Renal pelvis (tissue), 12 donors: Measurements from ENCODE around the gene FAM217A. TPM values are rescaled to one million over a fixed set of nuclear protein-coding genes. Genes with fewer than 3 reads are reported as not detected.
A peak's percentile ranks its signal among the peaks of the same experiment; 100 is the strongest.
"Not testable (repeated sequence)": the region's sequence is repeated elsewhere in the genome, so short reads cannot be mapped to it uniquely, and the experiment has no call there.

Source experiments
- DNase-seq: peaks from one replicate; pipeline ENCODE4 v3.0.0-alpha.2; 2013
- long read RNA-seq, 16 experiments: transcript quantifications; one replicate each; lab custom pipeline, GENCODE V29; 2026
- polyA plus RNA-seq, 3 donors: library from polyadenylated mRNA; unstranded; fragments of 120-200 nt; gene quantifications; one replicate each; pipeline ENCODE4 v1.2.1, GENCODE V29; 2013; ENCODE audit not compliant: insufficient read length in 3 of 3

Gene FAM217A, protein sequence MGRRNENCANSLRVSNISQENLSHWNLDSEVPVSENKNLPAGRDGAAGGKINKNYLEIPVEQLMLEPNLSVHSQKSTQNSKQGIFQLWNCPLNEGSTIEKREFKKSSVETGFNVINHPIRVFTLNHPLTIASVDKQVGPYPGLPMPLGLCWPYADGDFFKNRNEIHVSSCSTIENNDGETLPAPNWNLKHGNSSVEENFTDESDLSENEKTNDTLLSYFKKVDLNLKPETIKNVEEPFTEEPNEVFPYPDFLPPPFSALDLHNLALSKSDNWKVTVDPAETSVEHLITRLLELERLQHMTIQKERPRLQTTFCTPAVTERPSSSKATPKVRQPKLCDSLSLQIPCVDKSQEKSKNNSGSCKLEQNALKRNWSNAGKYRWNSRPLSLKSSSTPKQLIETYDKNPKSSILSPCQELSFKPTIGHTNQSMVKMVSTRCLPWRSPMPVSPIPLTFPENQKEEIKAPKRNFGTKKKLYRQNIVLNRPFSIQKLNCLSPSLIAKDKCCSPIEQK
- polyA plus RNA-seq = 1 to 10 TPM; 1.6 to 4.7 (median 2.1) TPM
- long read RNA-seq, donor 1 = 0 reads
- long read RNA-seq, donor 2 = 0 reads
- long read RNA-seq, donor 3 = 0 reads
- long read RNA-seq, donor 4 = 0 reads
- long read RNA-seq, donor 5 = 0 reads
- long read RNA-seq, donor 6 = 0 reads
- long read RNA-seq, donor 7 = 0 reads
- long read RNA-seq, donor 8 = 0 reads
- long read RNA-seq, donor 9 = 0 reads
- long read RNA-seq, donor 10, partial matches to known transcripts = 73 of 99 reads
- long read RNA-seq, donor 10, other reads (novel, unspliced or antisense) = 26 of 99 reads
- long read RNA-seq, donor 11 = 0 reads
- long read RNA-seq, donor 12 = 0 reads
- long read RNA-seq, donor 13 = 0 reads
- long read RNA-seq, donor 14 = 0 reads
- long read RNA-seq, donor 15, partial matches to known transcripts = 305 of 305 reads
- long read RNA-seq, donor 15, other reads (novel, unspliced or antisense) = 0 of 305 reads
- long read RNA-seq, donor 16 = 0 reads

DNA sequence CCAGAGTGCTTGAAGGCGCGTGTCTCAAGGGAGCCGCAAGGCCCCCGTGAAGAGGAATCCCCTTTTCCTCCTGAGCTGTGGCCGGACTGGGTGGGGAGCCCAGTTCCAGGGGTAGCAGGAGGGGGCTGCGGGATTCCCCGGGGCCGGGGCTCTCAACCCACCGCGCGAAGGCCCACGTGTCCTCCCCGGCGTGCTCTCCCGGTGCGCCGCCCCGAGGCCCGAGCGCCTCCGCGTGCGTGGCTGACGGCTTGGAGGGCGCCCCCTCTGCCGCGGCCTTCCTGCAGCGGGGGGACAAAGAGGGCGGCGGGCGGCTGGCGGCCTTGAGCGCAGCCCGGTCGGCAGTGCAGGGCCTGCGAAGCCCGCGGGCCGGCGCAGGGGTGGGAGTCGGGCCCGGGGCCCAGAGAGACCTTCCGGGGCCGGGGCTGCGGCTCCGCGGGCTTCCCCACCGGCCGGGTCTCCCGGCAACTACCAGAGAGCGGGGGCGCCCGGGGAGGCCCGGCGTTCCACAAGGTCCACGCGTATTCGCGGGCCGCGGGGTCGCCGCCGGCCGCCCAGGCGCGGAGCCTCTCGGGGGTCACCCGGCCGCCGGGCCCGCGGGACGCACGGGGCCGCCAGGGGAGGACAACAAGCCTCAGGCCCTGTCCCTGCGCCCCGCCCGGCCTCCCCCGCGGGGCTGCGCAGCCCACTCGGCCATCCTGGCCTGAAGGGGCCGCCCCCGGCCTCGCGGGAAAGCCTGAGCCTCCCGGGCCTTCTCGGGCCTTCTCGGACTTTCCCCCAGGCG, at the start of gene FAM217A:
TSS of gene FAM217A (minus strand) at position 447 of the 781 bp plus-strand sequence. CDS start 1,723 bp downstream, outside the sequence.
- DNase-seq = peak; percentile 4

DNA sequence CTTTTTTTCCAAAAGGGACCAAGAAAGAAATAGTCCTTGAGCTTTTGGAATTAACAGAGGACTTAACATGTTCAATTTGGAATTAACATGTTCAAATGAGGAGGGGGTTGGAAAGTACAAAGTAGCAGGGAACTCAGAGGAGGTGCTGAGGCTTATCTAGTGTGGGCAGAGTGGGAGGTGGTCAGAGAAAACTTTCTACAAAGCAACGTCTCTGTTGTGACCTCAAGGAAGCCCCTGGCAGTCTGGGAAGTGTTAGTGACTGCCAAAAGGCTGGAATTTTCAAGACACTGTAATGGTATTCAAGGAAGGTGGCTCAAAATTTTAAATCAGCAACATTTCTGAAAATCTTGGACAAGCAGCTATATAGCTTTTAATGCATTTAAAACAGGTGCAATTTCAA, 49.1 kb upstream of the FAM217A start:
- DNase-seq = no peak

DNA sequence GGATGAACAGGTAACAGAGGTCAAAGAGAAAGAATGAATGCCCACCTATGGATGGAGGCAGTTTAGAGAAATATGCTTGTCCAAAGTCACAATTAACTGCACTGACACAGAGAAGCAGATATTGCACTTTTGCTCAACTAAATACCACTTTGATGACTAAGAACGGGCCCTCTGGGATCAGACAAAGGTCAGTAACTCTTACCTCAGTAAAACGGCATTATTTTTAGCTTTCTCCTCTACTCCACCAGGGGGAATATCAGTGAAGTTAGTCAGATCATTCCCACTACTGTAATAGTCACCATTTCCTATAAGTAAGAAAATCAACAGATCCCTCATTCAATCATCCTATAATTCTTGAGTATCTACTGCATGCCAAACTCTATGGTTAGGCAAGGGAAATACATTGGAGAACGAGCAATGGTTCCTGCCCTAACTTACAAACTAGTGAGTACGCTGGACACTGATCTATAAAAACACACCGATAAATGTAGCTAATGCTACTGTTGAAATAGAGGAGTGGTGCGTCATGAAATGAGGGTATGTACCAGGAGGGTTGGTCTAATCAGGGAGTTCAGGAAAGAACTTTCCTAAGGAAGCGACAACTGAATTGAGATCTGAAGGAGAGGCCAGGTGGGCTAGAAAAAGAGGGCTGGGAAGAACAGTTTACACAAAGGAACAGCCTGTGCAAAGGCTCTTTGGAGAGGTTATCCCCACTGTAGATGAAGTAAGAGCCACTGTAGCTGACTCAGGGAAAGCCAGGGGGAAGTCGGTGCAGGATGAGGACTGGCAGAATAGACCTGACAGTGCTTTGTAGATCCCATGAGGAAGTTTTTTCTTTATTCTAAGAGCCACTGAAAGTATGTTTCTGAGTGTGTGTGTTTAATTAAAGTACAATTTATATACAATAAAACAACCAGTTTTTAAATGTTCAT, 47.3 kb upstream of the FAM217A start:
- DNase-seq = no peak

DNA sequence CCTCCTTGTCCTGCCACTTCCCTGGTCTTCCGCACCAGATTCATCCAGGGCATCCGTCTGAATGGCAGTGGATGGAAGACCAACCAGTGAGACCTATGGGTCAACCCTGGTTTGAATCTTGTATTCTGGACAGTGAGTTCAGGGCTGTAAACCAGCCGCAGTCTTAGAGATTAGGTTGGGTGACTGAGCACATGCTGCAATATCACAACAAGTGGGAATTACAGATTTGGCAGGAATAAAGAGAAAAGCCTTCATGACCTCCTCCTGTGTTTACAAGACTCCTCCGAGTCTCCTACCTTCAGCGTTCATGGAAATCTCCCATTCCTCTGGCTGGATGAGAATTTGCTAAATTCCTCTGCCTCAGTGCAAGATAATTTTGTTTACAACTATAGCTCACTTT, 46.6 kb upstream of the FAM217A start:
- DNase-seq = no peak

DNA sequence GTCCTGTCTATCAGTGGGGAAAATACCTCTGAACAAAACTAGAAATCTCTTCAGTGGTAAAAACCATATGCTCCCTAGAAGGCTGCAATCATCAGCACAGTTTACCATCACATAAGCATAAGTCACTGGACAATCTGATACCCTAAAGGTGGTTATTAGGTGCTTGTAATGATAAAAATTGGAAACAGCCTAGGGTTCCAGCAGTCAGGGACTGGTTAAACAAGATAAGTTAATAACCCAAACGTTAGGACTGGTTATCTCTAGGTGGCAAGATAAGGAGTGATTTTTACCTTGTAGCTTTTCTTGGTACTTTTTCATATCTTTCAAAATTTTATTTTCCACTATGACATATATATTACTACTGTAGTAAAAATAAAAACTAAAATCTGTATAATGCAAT, 45.4 kb upstream of the FAM217A start:
- DNase-seq = no peak

DNA sequence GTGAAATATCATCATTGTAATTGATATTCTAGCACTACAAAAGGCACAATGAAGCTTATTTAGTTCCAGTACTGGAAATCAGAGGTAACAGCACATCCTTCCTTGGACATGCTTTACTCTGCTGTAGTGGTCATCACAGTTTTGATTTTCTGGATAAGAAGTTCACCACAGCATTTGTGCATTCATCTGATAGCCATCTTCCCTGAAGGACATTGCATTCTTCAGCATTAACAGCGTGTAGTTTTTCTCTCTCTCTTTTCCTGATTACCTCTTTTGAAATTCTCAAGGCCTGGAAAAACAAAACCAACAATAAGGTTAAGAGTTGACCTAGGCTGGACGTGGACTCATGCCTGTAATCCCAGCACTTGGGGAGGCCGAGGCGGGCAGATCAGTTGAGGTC, 36.8 kb upstream of the FAM217A start:
- no peak for DNase-seq

DNA sequence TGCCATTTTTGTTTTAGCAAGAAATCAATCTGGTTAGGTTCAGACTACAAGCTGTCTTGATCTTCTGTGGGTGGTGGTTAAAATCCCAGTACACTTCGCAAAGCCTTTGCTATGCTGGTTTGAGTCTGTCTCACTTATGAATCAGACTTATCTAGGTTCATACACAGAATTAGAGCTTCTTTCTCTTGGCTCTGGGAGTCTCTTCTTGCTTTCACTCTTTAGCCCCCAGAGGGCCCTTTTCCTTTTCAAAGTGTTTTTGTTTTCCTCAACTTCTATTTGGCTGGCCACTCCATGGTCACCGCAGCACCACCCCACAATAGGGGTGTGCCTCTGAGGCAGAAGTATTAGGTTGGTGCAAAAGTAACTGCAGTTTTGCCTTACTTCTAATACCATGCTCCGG, 35.2 kb upstream of the FAM217A start:
- DNase-seq = no peak

DNA sequence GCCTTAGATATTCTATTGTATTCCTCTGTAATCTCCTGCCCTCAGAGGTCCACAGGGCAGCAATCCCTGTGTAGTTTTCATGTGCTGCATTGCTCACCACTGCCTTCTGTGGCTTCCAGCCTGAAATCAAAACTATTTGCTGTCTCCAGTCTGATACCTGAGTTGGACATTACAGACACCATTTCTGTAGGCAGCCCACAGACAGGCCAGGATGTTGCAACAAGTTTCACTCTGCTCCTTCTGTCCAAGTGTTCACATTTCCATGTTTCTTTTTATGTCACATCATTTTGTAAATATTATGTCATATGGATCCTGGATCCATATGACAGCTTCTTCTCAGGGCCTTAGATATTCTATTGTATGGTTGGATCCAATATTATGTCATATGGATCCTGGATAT, 34.7 kb upstream of the FAM217A start:
- no peak for DNase-seq

DNA sequence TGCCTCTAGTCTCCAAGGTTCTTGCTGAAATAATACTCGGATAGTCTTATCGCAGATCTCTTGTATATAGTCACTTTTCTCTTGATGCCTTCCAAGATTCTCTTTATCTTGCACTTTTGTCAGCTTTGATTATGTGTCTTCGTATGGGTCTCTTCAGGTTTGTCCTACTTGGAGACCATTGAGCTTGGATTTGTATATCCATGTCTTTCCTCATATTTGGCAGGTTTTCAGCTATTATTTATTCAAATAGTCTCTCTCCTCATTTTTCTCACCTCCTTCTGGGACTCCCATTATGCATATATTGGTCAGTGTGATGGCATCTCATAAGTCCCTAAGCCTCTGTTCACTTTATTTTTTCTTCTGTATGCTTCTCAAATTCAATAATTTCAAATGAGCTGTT, 33.4 kb upstream of the FAM217A start:
- no peak for DNase-seq

DNA sequence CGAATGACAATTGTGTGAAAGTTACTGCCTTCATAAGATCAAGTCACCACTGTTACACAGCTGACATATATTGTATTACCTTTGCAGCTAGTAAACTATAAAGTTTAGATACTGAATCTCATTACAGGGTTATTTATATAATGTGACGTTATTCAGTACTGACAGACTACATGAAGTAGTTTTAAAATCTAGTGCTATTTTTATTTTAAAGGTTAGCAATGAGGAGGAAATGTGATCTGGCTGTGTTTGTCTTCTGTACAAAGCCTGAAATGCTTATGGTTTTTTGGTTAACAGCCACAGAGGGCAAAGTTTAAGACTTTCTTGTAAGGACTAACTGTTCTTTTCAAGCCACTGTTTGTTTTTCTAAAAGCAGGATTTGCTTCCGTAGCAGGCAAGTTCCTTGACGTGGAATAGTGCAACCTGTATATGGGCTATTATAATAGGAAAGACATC, 30.5 kb upstream of the FAM217A start:
- not testable (repeated sequence) for DNase-seq

DNA sequence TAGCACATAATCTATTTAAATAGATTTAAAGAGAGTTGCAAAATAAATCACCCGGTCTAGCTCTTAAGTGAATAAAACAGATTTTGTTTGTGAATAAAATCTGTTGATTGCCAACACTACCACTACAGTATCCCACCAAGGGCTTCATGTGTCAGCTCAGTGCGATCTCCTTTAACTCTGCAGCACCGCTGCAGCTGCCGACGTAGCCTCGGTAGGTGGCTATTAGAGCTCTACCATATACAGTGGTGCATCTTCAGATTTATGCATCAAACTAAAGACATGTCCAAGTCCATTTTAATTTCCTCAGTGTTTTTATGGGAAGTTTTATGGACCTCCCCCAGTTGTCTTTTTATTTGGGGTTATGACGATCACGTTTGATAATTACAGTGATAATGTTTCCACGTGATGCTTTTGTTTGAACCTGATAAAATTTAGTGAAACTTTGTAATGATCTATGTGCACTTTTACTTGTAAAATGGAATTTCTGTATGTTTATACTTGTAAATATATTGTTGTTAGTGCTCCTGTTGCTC, 29.7 kb upstream of the FAM217A start:
- no peak for DNase-seq

DNA sequence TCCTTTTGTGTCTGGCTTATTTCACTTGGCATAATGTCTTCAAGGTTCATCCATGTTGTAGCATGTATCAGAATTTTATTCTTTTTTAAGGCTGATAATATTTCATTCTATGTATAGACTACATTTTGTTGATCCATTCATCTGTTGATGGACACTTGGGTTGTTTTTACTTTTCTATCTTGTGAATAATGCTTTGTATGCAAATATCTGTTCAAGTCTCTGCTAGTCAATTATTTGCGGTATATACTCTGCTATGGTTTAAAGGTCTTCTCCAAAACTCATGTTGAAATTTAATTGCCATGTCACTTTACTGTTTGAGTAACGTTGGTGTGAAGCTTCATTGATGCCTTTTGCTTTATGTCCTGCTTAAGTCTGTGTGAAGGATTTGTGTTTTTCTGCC, 28.9 kb upstream of the FAM217A start:
- no peak for DNase-seq

DNA sequence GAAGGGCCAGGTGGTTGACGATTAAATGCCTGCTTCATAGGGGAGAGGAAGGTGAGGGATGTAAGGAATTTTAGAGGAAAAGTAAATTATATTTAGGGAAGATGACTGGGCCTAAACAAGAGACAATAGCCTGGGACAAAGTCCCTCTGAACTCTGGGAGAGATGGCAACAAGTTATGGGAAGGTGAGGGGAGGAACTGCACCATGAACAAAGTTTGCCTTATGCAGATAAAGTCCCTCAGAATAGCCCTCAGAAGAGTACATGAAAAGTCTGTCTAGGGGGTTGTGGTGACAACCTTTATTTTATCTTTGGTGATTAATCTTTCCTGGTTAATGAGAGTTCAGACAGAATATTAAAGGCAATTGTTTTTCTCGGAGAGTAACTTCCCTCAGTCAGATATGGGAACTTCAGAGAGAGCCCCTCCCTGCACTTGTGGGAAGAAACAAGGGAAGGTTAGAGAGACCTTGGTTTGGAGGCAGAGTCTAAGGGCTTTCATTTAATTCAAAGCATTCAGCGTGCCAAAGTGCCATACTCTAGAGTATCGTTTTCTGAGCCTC, 27.1 kb upstream of the FAM217A start:
- DNase-seq = no peak

DNA sequence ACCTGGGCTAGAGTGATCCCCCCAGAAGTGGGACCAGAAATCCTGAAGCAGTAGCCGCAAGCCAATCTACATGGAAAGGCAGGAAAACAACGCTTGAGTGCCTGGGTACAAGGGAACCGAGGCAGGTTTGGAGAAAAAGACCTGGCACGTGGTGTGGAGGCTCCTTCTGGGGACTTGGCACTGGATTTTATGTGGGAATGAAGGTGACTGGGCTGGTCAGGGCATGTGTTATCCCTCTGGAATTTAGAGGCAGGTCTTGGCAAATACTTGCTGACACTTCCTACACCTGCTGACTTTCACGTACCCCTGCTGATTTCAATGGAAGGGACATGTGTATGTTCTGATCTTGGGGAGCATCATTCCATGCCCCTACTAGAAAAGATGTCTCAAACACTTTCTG, 25.0 kb upstream of the FAM217A start:
- DNase-seq = no peak

DNA sequence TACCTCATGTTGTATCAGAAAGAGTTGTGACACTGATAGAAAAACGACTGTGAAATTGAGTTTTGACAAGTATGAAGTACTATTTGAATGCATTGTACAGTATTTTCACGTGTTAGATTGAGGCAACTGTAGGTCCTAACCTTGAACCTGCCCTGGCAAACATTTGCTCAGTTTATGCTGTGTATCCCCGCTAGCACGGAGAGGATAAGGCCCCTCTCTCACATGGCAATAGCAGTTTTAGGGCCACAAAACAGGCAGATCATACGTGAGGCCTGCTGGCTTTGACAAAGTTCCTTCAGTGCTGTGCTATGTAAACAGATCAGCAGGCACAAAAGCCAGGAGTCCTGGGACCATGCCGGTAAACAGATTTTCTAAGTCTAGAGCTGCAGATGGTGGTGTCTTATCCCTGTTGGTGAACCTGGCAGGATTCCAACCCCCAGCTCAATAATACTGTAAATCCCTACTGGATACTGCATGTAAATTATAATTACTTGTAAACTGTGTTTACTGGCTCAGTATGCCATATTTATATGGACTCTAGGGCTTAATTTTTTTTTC, 23.8 kb upstream of the FAM217A start:
- DNase-seq = no peak

DNA sequence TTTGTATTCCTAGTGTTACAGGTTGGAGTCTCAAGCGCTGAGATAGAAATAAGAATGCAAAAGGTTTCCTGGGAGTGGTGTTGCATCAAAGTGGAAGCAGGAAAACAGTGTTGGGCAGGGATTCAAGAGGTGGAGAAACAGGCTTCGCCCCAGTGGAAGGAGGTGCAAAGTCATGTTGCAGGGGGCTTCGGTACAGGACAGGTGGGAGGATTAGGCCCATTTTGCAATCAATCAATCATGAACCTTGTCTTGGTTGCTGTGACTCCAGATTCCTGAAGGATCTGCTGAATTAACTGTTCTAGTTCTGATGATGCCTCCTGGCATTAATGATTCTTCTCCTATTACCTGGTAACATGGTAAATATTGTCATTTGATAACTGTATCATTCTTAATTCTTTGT, 22.4 kb upstream of the FAM217A start:
- no peak for DNase-seq

DNA sequence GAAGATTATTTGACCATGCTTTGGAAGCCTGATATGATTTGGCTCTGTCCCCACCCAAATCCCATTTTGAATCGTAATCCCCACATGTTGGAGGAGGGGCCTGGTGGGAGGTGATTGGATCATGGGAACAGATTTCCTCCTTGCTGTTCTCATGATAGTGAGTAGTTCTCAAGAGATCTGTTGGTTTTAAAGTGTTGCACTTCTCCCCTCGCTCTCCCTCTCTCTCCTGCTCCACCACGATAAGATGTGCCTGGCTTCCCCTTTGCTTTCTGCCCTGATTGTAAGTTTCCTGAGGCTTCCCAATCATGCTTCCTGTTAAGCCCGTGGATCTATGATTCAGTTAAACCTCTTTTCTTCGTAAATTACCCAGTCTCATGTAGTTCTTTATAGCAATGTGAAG, 21.7 kb upstream of the FAM217A start:
- DNase-seq = no peak

DNA sequence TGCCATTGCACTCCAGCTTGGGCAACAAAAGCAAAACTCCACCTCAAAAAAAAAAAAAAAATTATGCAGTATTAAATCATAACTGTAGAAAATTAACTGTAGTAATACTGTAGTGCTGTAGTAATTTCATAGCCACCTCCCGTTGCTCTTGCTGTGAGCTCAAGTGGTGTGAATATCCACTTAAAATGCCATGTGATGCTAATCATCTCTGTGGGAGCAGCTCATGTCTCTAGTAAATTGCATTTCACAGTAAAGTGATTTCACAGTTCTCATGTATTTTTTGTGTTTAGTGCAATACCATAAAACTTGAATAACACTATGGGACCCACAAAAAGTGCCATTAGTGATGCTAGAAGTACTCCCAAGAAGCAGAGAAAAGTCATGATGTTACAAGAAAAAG, 14.4 kb upstream of the FAM217A start:
- DNase-seq = no peak

DNA sequence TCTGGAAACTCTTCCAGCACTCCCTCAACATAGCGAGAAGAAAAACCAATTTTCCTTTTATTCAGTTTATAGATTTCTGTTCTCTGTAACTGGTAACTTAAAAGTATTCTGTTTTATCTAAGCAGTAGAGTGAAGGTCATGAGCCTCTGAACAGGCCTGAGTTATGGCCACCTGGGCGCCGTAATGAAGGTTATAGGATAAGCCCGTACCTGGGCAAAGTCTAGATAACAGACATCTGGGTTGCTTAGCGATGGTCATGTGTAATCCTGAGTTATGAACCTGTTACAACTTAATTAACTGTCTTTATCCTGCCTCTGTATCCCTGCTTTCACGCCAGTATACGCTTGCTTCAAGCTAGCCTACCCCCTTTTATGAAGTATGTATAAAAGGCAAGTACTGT, 13.0 kb upstream of the FAM217A start:
- DNase-seq = no peak

DNA sequence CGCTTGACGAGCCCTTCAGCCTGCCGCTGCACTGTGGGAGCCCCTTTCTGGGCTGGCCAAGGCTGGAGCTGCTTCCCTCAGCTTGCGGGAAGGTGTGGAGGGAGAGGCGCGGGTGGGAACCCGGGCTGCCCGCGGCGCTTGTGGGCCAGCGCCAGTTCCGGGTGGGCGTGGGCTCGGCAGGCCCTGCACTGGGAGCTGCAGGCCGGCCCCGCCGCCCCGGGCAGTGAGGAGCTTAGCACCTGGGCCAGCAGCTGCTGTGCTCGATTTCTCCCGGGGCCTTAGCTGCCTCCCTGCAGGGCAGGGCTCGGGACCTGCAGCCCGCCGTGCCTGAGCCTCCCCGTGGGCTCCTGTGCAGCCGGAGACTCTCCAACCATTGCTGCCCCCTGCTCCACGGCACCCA, 11.1 kb upstream of the FAM217A start:
- not testable (repeated sequence) for DNase-seq
